Measurements from ENCODE around the gene MED15. TPM values are rescaled to one million over a fixed set of nuclear protein-coding genes. Genes with fewer than 3 reads are reported as not detected.

The MED15 gene
- total RNA-seq, 2 donors from 2014 or later = 61.4 to 62.7 TPM

DNA sequence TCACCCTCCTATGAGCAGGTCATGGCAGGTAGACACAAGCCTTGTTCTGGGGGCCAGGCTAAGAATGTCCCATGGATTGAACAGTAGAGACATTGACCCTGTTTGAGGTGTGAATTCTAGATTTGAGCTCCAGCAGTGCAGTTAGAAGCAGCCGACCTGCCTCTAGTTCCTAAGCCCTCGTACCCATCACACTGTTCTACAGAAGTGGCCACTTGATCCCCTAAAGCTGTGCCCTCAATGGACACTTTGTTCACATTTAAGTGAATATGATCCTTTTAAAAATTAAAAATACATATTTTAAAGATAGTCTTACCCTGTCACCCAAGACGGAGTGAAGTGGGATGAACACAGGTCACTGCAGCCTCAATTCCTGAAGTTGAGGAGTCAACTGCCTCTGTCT, 122.0 kb downstream of the MED15 start:
- Mint-ChIP-seq H3K27me3 (ENCODE audit: insufficient read depth) (peaks cover 2% of the 10 kb centered on the region), H3K4me1 (no peaks in the 10 kb centered on the region), H3K9me3 (no peaks in the 10 kb centered on the region), H3K27ac (no peak overlapping the region), H3K4me3 (no peak overlapping the region), H3K36me3 (ENCODE audit: low read depth) (no peaks in the 10 kb centered on the region)
- Histone ChIP-seq H3K4me1 (ENCODE audit: control insufficient read depth, insufficient read depth, low read length) (no peaks in the 10 kb centered on the region), H3K36me3 (ENCODE audit: control insufficient read depth, insufficient read depth, low read length) (no peaks in the 10 kb centered on the region), H3K27me3 (ENCODE audit: control insufficient read depth, insufficient read depth, low read length, poor library complexity, severe bottlenecking) (no peaks in the 10 kb centered on the region), H3K9me3 (ENCODE audit: control insufficient read depth, low read length) (no peaks in the 10 kb centered on the region), H3K27ac (ENCODE audit: low read depth, low read length) (no peak overlapping the region), H3K9ac (ENCODE audit: extremely low read depth, low read length, poor library complexity, severe bottlenecking) (no peak overlapping the region), H3K4me3 (ENCODE audit: low read length) (no peak overlapping the region)
- TF ChIP-seq, protein P1, sequence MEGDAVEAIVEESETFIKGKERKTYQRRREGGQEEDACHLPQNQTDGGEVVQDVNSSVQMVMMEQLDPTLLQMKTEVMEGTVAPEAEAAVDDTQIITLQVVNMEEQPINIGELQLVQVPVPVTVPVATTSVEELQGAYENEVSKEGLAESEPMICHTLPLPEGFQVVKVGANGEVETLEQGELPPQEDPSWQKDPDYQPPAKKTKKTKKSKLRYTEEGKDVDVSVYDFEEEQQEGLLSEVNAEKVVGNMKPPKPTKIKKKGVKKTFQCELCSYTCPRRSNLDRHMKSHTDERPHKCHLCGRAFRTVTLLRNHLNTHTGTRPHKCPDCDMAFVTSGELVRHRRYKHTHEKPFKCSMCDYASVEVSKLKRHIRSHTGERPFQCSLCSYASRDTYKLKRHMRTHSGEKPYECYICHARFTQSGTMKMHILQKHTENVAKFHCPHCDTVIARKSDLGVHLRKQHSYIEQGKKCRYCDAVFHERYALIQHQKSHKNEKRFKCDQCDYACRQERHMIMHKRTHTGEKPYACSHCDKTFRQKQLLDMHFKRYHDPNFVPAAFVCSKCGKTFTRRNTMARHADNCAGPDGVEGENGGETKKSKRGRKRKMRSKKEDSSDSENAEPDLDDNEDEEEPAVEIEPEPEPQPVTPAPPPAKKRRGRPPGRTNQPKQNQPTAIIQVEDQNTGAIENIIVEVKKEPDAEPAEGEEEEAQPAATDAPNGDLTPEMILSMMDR (conservative IDR thresholded peaks at IDR 0.05) = no peak
- DNase-seq = no peak
- 90 to 92% methylated on average over 3 of the region's 3 CpGs for WGBS, 2 experiments (ENCODE audit: insufficient coverage in 1 of 2, insufficient read length in 1 of 2)

DNA sequence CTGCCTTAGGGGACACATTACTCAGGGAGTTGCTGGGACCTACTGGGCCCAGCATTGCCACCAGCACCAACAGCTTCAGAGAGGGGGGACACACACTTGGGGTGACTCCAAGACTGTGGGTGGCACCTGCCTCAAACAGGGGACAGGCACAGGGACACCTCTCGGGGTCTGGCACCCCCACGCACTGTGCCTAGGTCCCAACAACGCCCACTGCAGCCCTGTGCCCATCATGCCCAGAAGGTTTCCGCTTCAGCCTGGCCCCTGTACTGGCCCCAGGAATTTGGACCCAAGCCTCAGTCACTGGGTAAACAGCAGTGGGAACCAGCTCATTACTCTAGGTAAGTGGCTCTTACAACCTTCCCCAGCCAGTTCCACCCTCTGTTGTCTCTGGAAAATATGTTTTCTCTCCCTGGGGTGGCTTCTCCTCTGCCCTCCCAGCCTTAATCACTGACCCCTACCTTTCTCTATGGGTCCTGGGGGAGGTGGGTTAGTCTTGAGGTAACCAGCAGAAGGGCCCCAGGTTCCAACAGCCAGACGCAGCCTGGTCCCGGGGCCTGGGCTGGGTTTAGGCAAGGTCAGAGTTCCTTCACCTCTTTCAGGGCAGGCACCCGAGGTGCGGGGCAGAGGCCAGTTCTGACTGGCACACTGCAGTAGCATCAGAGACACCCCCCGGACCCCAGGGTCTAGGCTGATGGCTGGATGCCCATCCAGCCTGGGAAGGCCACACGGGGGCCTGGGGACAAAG, 123.6 kb downstream of the MED15 start:
- peaks cover 2% of the 10 kb centered on the region for H3K27me3 Mint-ChIP-seq (ENCODE audit: insufficient read depth)
- H3K4me3 Mint-ChIP-seq = no peak overlapping the region
- DNase-seq = no peak
- Histone ChIP-seq H3K9me3 (ENCODE audit: control insufficient read depth, low read length) (no peaks in the 10 kb centered on the region), H3K36me3 (ENCODE audit: control insufficient read depth, insufficient read depth, low read length) (no peaks in the 10 kb centered on the region), H3K4me3 (ENCODE audit: low read length) (no peak overlapping the region), H3K27ac (ENCODE audit: low read depth, low read length) (no peak overlapping the region), H3K9ac (ENCODE audit: extremely low read depth, low read length, poor library complexity, severe bottlenecking) (no peak overlapping the region), H3K4me1 (ENCODE audit: control insufficient read depth, insufficient read depth, low read length) (no peaks in the 10 kb centered on the region), H3K27me3 (ENCODE audit: control insufficient read depth, insufficient read depth, low read length, poor library complexity, severe bottlenecking) (no peaks in the 10 kb centered on the region)
- TF ChIP-seq, protein P1 (conservative IDR thresholded peaks at IDR 0.05) = no peak
- no peaks in the 10 kb centered on the region for H3K9me3 Mint-ChIP-seq
- H3K36me3 Mint-ChIP-seq (ENCODE audit: low read depth) = no peaks in the 10 kb centered on the region
- 91 to 95% methylated on average over 10 of the region's 10 CpGs for WGBS, 2 experiments (ENCODE audit: insufficient coverage in 1 of 2, insufficient read length in 1 of 2)
- H3K27ac Mint-ChIP-seq = no peak overlapping the region
- H3K4me1 Mint-ChIP-seq = no peaks in the 10 kb centered on the region

DNA sequence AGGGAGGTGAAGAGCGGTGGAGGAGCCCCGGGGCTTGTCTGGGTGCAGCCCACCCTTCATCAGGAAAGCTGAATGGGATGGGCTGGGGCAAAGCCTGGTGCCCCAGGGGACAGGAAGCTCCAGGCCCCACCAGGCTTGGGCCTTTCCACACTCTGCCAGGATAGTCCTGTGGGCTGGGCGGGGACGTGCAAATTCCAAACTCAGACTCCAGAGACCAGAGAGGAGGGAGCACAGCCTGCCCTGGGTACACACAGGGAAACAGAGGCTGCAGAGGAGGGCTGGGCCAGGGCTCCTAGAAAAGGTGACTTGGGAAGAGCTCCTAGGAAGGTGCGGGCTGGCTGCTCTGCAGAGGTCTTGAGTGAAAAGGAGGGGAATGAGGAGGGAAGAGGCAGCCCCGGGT, 124.7 kb downstream of the MED15 start:
- Mint-ChIP-seq H3K4me3 (no peak overlapping the region), H3K27me3 (ENCODE audit: insufficient read depth) (peaks cover 2% of the 10 kb centered on the region), H3K4me1 (no peaks in the 10 kb centered on the region), H3K36me3 (ENCODE audit: low read depth) (no peaks in the 10 kb centered on the region), H3K27ac (no peak overlapping the region), H3K9me3 (no peaks in the 10 kb centered on the region)
- no peak overlapping the region for H3K27ac ChIP-seq (ENCODE audit: low read depth, low read length)
- DNase-seq = no peak
- H3K4me3 ChIP-seq (ENCODE audit: low read length) = no peak overlapping the region
- H3K27me3 ChIP-seq (ENCODE audit: control insufficient read depth, insufficient read depth, low read length, poor library complexity, severe bottlenecking) = no peaks in the 10 kb centered on the region
- TF ChIP-seq, protein P1 (conservative IDR thresholded peaks at IDR 0.05) = no peak
- H3K9me3 ChIP-seq (ENCODE audit: control insufficient read depth, low read length) = no peaks in the 10 kb centered on the region
- WGBS, 2 experiments (ENCODE audit: insufficient coverage in 1 of 2, insufficient read length in 1 of 2) = 77 to 95% methylated on average over 4 to 6 of the region's 6 CpGs
- no peak overlapping the region for H3K9ac ChIP-seq (ENCODE audit: extremely low read depth, low read length, poor library complexity, severe bottlenecking)
- no peaks in the 10 kb centered on the region for H3K36me3 ChIP-seq (ENCODE audit: control insufficient read depth, insufficient read depth, low read length)
- no peaks in the 10 kb centered on the region for H3K4me1 ChIP-seq (ENCODE audit: control insufficient read depth, insufficient read depth, low read length)

Measured in endodermal cell (in vitro differentiated cells).